Epithelial cell of esophagus (primary cell): ENCODE measurements around the gene MRM1.

ENCODE experiments used
- DNase-seq: peaks from one replicate; pipeline ENCODE4 v3.0.0; 2010; ENCODE audit warnings: low read depth
- H3K4me3 ChIP-seq: 2 replicates; pipeline ENCODE4 v1.5.1; 2011; ENCODE audit warnings: mild to moderate bottlenecking, low read length, control low read depth
- CTCF ChIP-seq: IDR thresholded peaks from 2 replicates; pipeline ENCODE4 v1.5.1; 2011; ENCODE audit warnings: low read depth, mild to moderate bottlenecking, low read length, control low read depth, inconsistent platforms; ENCODE audit not compliant: insufficient read depth; ENCODE audit errors: missing control alignments

Gene MRM1

GRCh38 chr17:36617773-36618172 lies 16.4 kb downstream of the MRM1 start:
- TF ChIP-seq CTCF = no peak
- H3K4me3 ChIP-seq = no peak overlapping the region
- no peak for DNase-seq

GRCh38 chr17:36623281-36623680 lies 21.9 kb downstream of the MRM1 start:
- no peak overlapping the region for H3K4me3 ChIP-seq
- DNase-seq = no peak
- no peak for TF ChIP-seq CTCF

- TF ChIP-seq CTCF = no peak
- no peak overlapping the region for H3K4me3 ChIP-seq
- no peak for DNase-seq
Measured at GRCh38 chr17:36625188-36625587, 23.8 kb downstream of the MRM1 start.

- no peak for DNase-seq
- TF ChIP-seq CTCF = no peak
- H3K4me3 ChIP-seq = no peak overlapping the region
Measured at GRCh38 chr17:36627101-36627500, 25.7 kb downstream of the MRM1 start.

- no peak for DNase-seq
- no peak overlapping the region for H3K4me3 ChIP-seq
- no peak for TF ChIP-seq CTCF
Measured at GRCh38 chr17:36628576-36628975, 27.2 kb downstream of the MRM1 start.

- H3K4me3 ChIP-seq = no peak overlapping the region
- TF ChIP-seq CTCF = peak; percentile 93
- peak; percentile 70 for DNase-seq
Measured at GRCh38 chr17:36629252-36629847, 28.0 kb downstream of the MRM1 start.

GRCh38 chr17:36629970-36630502 lies 28.7 kb downstream of the MRM1 start:
- TF ChIP-seq CTCF = no peak
- no peak overlapping the region for H3K4me3 ChIP-seq
- no peak for DNase-seq
